SK-N-SH (cell line): Measurements from ENCODE around the gene UBR3. TPM values are rescaled to one million over a fixed set of nuclear protein-coding genes. Genes with fewer than 3 reads are reported as not detected.

Experiments used
- CTCF ChIA-PET: fragments of 300-600, 350-600 bp; formaldehyde crosslinking; extraction: SDS; loops from one replicate; lab custom pipeline; 2021; lab: Yijun Ruan, JAX
- POLR2A ChIA-PET: fragments of 350-600 bp; sonication (Branson Sonifier 250); formaldehyde crosslinking; extraction: SDS; loops from one replicate; lab custom pipeline; 2020; ENCODE audit warnings: antibody characterized with exemption, inconsistent platforms; lab: Yijun Ruan, JAX
- DNase-seq: peaks from one replicate; pipeline ENCODE4 v3.0.0; 2012
- H2AFZ ChIP-seq: fragments of 200-600 bp; sonication (generic); 2 replicates; pipeline ENCODE4 v1.8.1; 2016; ENCODE audit warnings: antibody characterized with exemption, mild to moderate bottlenecking, low read depth
- H3F3A ChIP-seq: fragments of 200-600 bp; sonication (generic); replicated peaks from 2 replicates; pipeline ENCODE3; 2016; ENCODE audit warnings: antibody characterized with exemption, mild to moderate bottlenecking; ENCODE audit not compliant: insufficient read depth
- H3K27ac ChIP-seq, 2 experiments: fragments of 200-500 bp in 1 of 2; fragments of 200-600 bp in 1 of 2; sonication (Bioruptor generic) in 1 of 2; sonication (generic), shearing (Covaris generic) in 1 of 2; 2 replicates each; pipeline versions ENCODE4 v1.5.1 to v1.6.1; 2014 to 2016; ENCODE audit warnings: low read depth in 2 of 2, inconsistent platforms in 1 of 2, low read length in 1 of 2, mild to moderate bottlenecking in 1 of 2, mixed read lengths in 1 of 2
- H3K27me3 ChIP-seq: fragments of 200-600 bp; sonication (generic), shearing (Covaris generic); 2 replicates; pipeline ENCODE4 v1.6.1; 2016; ENCODE audit warnings: mixed run types; ENCODE audit not compliant: insufficient read depth
- H3K36me3 ChIP-seq, 2 experiments: fragments of 200-500 bp in 1 of 2; fragments of 200-600 bp in 1 of 2; sonication (Bioruptor generic) in 1 of 2; sonication (generic) in 1 of 2; replicated peaks in 1 of 2; 2 replicates each; pipeline versions ENCODE3 to v1.5.1; 2014 to 2016; ENCODE audit warnings: low read length in 1 of 2, mild to moderate bottlenecking in 1 of 2; ENCODE audit not compliant: insufficient read depth in 2 of 2, control insufficient read depth in 1 of 2
- H3K4me1 ChIP-seq, 2 experiments: fragments of 200-500 bp in 1 of 2; fragments of 200-600 bp in 1 of 2; sonication (Bioruptor generic) in 1 of 2; sonication (generic), shearing (Covaris generic) in 1 of 2; 2 replicates each; pipeline versions ENCODE4 v1.5.1 to v1.6.1; 2014 to 2016; ENCODE audit warnings: low read depth in 1 of 2, low read length in 1 of 2, mixed run types in 1 of 2; ENCODE audit not compliant: insufficient read depth in 2 of 2, control insufficient read depth in 1 of 2
- H3K4me2 ChIP-seq: fragments of 200-600 bp; sonication (generic), shearing (Covaris generic); 2 replicates; pipeline ENCODE4 v1.6.1; 2017; ENCODE audit warnings: mixed run types
- H3K4me3 ChIP-seq, 2 experiments: fragments of 200-500 bp in 1 of 2; fragments of 200-600 bp in 1 of 2; sonication (Bioruptor generic) in 1 of 2; sonication (generic), shearing (Covaris generic) in 1 of 2; 2 replicates each; pipeline versions ENCODE4 v1.5.1 to v1.8.1; 2014 to 2016; ENCODE audit warnings: low read depth in 2 of 2, inconsistent platforms in 1 of 2, low read length in 1 of 2, mild to moderate bottlenecking in 1 of 2, mixed read lengths in 1 of 2, moderate library complexity in 1 of 2
- H3K79me2 ChIP-seq: fragments of 200-600 bp; sonication (generic); 2 replicates; pipeline ENCODE4 v1.8.1; 2017; ENCODE audit warnings: mild to moderate bottlenecking; ENCODE audit not compliant: insufficient read depth
- H3K9ac ChIP-seq: fragments of 200-600 bp; sonication (generic); 2 replicates; pipeline ENCODE4 v1.6.1; 2017; ENCODE audit warnings: mixed run types
- H3K9me2 ChIP-seq: fragments of 200-600 bp; sonication (generic); 2 replicates; pipeline ENCODE4 v1.6.1; 2017; ENCODE audit warnings: mixed run types
- H3K9me3 ChIP-seq: fragments of 200-600 bp; sonication (generic); 2 replicates; pipeline ENCODE4 v1.6.1; 2017; ENCODE audit warnings: mixed run types, mild to moderate bottlenecking, moderate library complexity
- H4K20me1 ChIP-seq: fragments of 200-600 bp; sonication (generic); 2 replicates; pipeline ENCODE4 v1.6.1; 2017; ENCODE audit warnings: mild to moderate bottlenecking, mixed run types; ENCODE audit not compliant: insufficient read depth
- CTCF ChIP-seq: fragments of 200-600 bp; sonication (generic); IDR thresholded peaks from 2 replicates; pipeline ENCODE4 v1.6.1; 2017; ENCODE audit warnings: antibody characterized with exemption, mild to moderate bottlenecking, moderate library complexity
- FOSL2 ChIP-seq: IDR thresholded peaks from 2 replicates; pipeline ENCODE4 v1.4.0; 2012; ENCODE audit warnings: low read depth, mild to moderate bottlenecking, moderate library complexity, borderline replicate concordance
- FOXM1 ChIP-seq: IDR thresholded peaks from 2 replicates; pipeline ENCODE4 v1.4.0; 2012; ENCODE audit warnings: low read depth, mild to moderate bottlenecking
- GABPA ChIP-seq: IDR thresholded peaks from 2 replicates; pipeline ENCODE4 v1.4.0; 2012; ENCODE audit warnings: low read depth, mild to moderate bottlenecking
- GATA2 ChIP-seq: sonication (generic); formaldehyde crosslinking; IDR thresholded peaks from 2 replicates; pipeline ENCODE4 v1.5.0; 2020; ENCODE audit warnings: mild to moderate bottlenecking, missing genetic modification reagents
- IRF3 ChIP-seq: fragments of 150-350 bp; IDR thresholded peaks from 2 replicates; pipeline ENCODE4 v1.6.1; 2016; ENCODE audit warnings: mild to moderate bottlenecking, low read depth, low read length
- MEF2A ChIP-seq: IDR thresholded peaks from 2 replicates; pipeline ENCODE4 v1.4.0; 2012; ENCODE audit warnings: low read depth, borderline replicate concordance
- MXI1 ChIP-seq: IDR thresholded peaks from 2 replicates; pipeline ENCODE4 v1.6.1; 2012; ENCODE audit warnings: mild to moderate bottlenecking, low read depth, low read length, improper control_type of control experiment
- NFIC ChIP-seq: IDR thresholded peaks from 2 replicates; pipeline ENCODE4 v1.4.0; 2012; ENCODE audit warnings: borderline replicate concordance
- POLR2AphosphoS5 ChIP-seq: IDR thresholded peaks from 2 replicates; pipeline ENCODE4 v1.6.1; 2012; ENCODE audit warnings: low read depth, low read length
- REST ChIP-seq: IDR thresholded peaks from 2 replicates; pipeline ENCODE4 v1.6.1; 2012; ENCODE audit warnings: mild to moderate bottlenecking, low read depth, low read length, moderate library complexity
- RFX5 ChIP-seq: IDR thresholded peaks from 2 replicates; pipeline ENCODE4 v1.6.1; 2012; ENCODE audit warnings: mild to moderate bottlenecking, improper control_type of control experiment, low read length
- SIN3A ChIP-seq: IDR thresholded peaks from 2 replicates; pipeline ENCODE4 v1.6.1; 2012; ENCODE audit warnings: low read depth, mild to moderate bottlenecking, low read length, moderate library complexity, borderline replicate concordance
- SMC3 ChIP-seq: IDR thresholded peaks from 2 replicates; pipeline ENCODE4 v1.6.1; 2012; ENCODE audit warnings: low read depth, low read length, improper control_type of control experiment
- TAF1 ChIP-seq: IDR thresholded peaks from 2 replicates; pipeline ENCODE4 v1.6.1; 2012; ENCODE audit warnings: low read depth, mild to moderate bottlenecking, low read length, moderate library complexity, borderline replicate concordance
- TEAD4 ChIP-seq: IDR thresholded peaks from 2 replicates; pipeline ENCODE4 v1.4.0; 2012; ENCODE audit warnings: mild to moderate bottlenecking, borderline replicate concordance; ENCODE audit not compliant: insufficient read depth
- USF1 ChIP-seq: IDR thresholded peaks from 2 replicates; pipeline ENCODE4 v1.4.0; 2012; ENCODE audit warnings: low read depth, borderline replicate concordance
- WGBS: methylation state at CpG from one replicate; pipeline ENCODE4 v1.1.6; 2017; ENCODE audit warnings: low lambda C conversion rate; 5-methylcytosine and 5-hydroxymethylcytosine counted together
- polyA plus RNA-seq, 3 experiments: library from polyadenylated mRNA; depleted of rRNA; stranded (reverse); fragments of >200 nt; gene quantifications; 2 replicates each; pipeline ENCODE4 v1.2.3, GENCODE V29; 2012
- TF ChIP-seq, protein P1 (sequence below): IDR thresholded peaks from 2 replicates; pipeline ENCODE4 v1.4.0; 2012; ENCODE audit warnings: low read depth, borderline replicate concordance

Gene UBR3
- polyA plus RNA-seq, 1 of the 3 experiments (the other 2 are of a cell fraction), result 5.2 TPM

GRCh38 chr2:169797601-169798000 lies 29.7 kb upstream of the UBR3 start:
- Histone ChIP-seq H3K36me3 (peaks cover 12 to 17% of the 10 kb centered on the region in 2 experiments), H3K4me3 (no peak overlapping the region), H3K4me1 (no peaks in the 10 kb centered on the region; a peak in 1 of 4 replicates), H3K27ac (no peak overlapping the region), H3F3A (no peaks in the 10 kb centered on the region), H3K79me2 (peaks cover 38% of the 10 kb centered on the region), H3K9me2 (no peaks in the 10 kb centered on the region), H3K9me3 (no peaks in the 10 kb centered on the region), H3K9ac (no peak overlapping the region), H4K20me1 (no peaks in the 10 kb centered on the region), H2AFZ (no peak overlapping the region), H3K27me3 (no peaks in the 10 kb centered on the region), H3K4me2 (no peak overlapping the region)
- TF ChIP-seq GABPA (no peak), NFIC (no peak), SIN3A (no peak), GATA2 (CRISPR knock-in tag) (no peak), RFX5 (no peak), IRF3 (no peak), POLR2AphosphoS5 (no peak), CTCF (no peak), REST (no peak), MEF2A (no peak), TAF1 (no peak), FOXM1 (no peak), MXI1 (no peak), SMC3 (no peak), TEAD4 (no peak), USF1 (no peak), FOSL2 (no peak)
- TF ChIP-seq, protein P1, sequence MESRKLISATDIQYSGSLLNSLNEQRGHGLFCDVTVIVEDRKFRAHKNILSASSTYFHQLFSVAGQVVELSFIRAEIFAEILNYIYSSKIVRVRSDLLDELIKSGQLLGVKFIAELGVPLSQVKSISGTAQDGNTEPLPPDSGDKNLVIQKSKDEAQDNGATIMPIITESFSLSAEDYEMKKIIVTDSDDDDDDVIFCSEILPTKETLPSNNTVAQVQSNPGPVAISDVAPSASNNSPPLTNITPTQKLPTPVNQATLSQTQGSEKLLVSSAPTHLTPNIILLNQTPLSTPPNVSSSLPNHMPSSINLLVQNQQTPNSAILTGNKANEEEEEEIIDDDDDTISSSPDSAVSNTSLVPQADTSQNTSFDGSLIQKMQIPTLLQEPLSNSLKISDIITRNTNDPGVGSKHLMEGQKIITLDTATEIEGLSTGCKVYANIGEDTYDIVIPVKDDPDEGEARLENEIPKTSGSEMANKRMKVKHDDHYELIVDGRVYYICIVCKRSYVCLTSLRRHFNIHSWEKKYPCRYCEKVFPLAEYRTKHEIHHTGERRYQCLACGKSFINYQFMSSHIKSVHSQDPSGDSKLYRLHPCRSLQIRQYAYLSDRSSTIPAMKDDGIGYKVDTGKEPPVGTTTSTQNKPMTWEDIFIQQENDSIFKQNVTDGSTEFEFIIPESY, result no peak
- CTCF ChIA-PET, result no interaction called here
- DNase-seq, result no peak
- 82% methylated on average over 5 of the region's 5 CpGs for WGBS
- POLR2A ChIA-PET, result no interaction called here
